SK-N-SH (cell line): Measurements from ENCODE around the gene CCNL2. TPM values are rescaled to one million over a fixed set of nuclear protein-coding genes. Genes with fewer than 3 reads are reported as not detected.

Source experiments
- CTCF ChIA-PET: fragments of 300-600, 350-600 bp; formaldehyde crosslinking; extraction: SDS; loops from one replicate; lab custom pipeline; 2021; lab: Yijun Ruan, JAX
- POLR2A ChIA-PET: fragments of 350-600 bp; sonication (Branson Sonifier 250); formaldehyde crosslinking; extraction: SDS; loops from one replicate; lab custom pipeline; 2020; ENCODE audit warnings: antibody characterized with exemption, inconsistent platforms; lab: Yijun Ruan, JAX
- DNase-seq: peaks from one replicate; pipeline ENCODE4 v3.0.0; 2012
- H2AFZ ChIP-seq: fragments of 200-600 bp; sonication (generic); 2 replicates; pipeline ENCODE4 v1.8.1; 2016; ENCODE audit warnings: antibody characterized with exemption, mild to moderate bottlenecking, low read depth
- H3F3A ChIP-seq: fragments of 200-600 bp; sonication (generic); replicated peaks from 2 replicates; pipeline ENCODE3; 2016; ENCODE audit warnings: antibody characterized with exemption, mild to moderate bottlenecking; ENCODE audit not compliant: insufficient read depth
- H3K27ac ChIP-seq, 2 experiments: fragments of 200-500 bp in 1 of 2; fragments of 200-600 bp in 1 of 2; sonication (Bioruptor generic) in 1 of 2; sonication (generic), shearing (Covaris generic) in 1 of 2; 2 replicates each; pipeline versions ENCODE4 v1.5.1 to v1.6.1; 2014 to 2016; ENCODE audit warnings: low read depth in 2 of 2, inconsistent platforms in 1 of 2, low read length in 1 of 2, mild to moderate bottlenecking in 1 of 2, mixed read lengths in 1 of 2
- H3K27me3 ChIP-seq: fragments of 200-600 bp; sonication (generic), shearing (Covaris generic); 2 replicates; pipeline ENCODE4 v1.6.1; 2016; ENCODE audit warnings: mixed run types; ENCODE audit not compliant: insufficient read depth
- H3K36me3 ChIP-seq, 2 experiments: fragments of 200-500 bp in 1 of 2; fragments of 200-600 bp in 1 of 2; sonication (Bioruptor generic) in 1 of 2; sonication (generic) in 1 of 2; replicated peaks in 1 of 2; 2 replicates each; pipeline versions ENCODE3 to v1.5.1; 2014 to 2016; ENCODE audit warnings: low read length in 1 of 2, mild to moderate bottlenecking in 1 of 2; ENCODE audit not compliant: insufficient read depth in 2 of 2, control insufficient read depth in 1 of 2
- H3K4me1 ChIP-seq, 2 experiments: fragments of 200-500 bp in 1 of 2; fragments of 200-600 bp in 1 of 2; sonication (Bioruptor generic) in 1 of 2; sonication (generic), shearing (Covaris generic) in 1 of 2; 2 replicates each; pipeline versions ENCODE4 v1.5.1 to v1.6.1; 2014 to 2016; ENCODE audit warnings: low read depth in 1 of 2, low read length in 1 of 2, mixed run types in 1 of 2; ENCODE audit not compliant: insufficient read depth in 2 of 2, control insufficient read depth in 1 of 2
- H3K4me2 ChIP-seq: fragments of 200-600 bp; sonication (generic), shearing (Covaris generic); 2 replicates; pipeline ENCODE4 v1.6.1; 2017; ENCODE audit warnings: mixed run types
- H3K4me3 ChIP-seq, 2 experiments: fragments of 200-500 bp in 1 of 2; fragments of 200-600 bp in 1 of 2; sonication (Bioruptor generic) in 1 of 2; sonication (generic), shearing (Covaris generic) in 1 of 2; 2 replicates each; pipeline versions ENCODE4 v1.5.1 to v1.8.1; 2014 to 2016; ENCODE audit warnings: low read depth in 2 of 2, inconsistent platforms in 1 of 2, low read length in 1 of 2, mild to moderate bottlenecking in 1 of 2, mixed read lengths in 1 of 2, moderate library complexity in 1 of 2
- H3K79me2 ChIP-seq: fragments of 200-600 bp; sonication (generic); 2 replicates; pipeline ENCODE4 v1.8.1; 2017; ENCODE audit warnings: mild to moderate bottlenecking; ENCODE audit not compliant: insufficient read depth
- H3K9ac ChIP-seq: fragments of 200-600 bp; sonication (generic); 2 replicates; pipeline ENCODE4 v1.6.1; 2017; ENCODE audit warnings: mixed run types
- H3K9me2 ChIP-seq: fragments of 200-600 bp; sonication (generic); 2 replicates; pipeline ENCODE4 v1.6.1; 2017; ENCODE audit warnings: mixed run types
- H3K9me3 ChIP-seq: fragments of 200-600 bp; sonication (generic); 2 replicates; pipeline ENCODE4 v1.6.1; 2017; ENCODE audit warnings: mixed run types, mild to moderate bottlenecking, moderate library complexity
- H4K20me1 ChIP-seq: fragments of 200-600 bp; sonication (generic); 2 replicates; pipeline ENCODE4 v1.6.1; 2017; ENCODE audit warnings: mild to moderate bottlenecking, mixed run types; ENCODE audit not compliant: insufficient read depth
- EZH2phosphoT487 ChIP-seq: fragments of 200-600 bp; sonication (generic); IDR thresholded peaks from 2 replicates; pipeline ENCODE4 v1.6.1; 2017; ENCODE audit warnings: low read depth, mixed run types, mild to moderate bottlenecking, antibody characterized with exemption, moderate library complexity, borderline replicate concordance
- FOSL2 ChIP-seq: IDR thresholded peaks from 2 replicates; pipeline ENCODE4 v1.4.0; 2012; ENCODE audit warnings: low read depth, mild to moderate bottlenecking, moderate library complexity, borderline replicate concordance
- MAX ChIP-seq: IDR thresholded peaks from 2 replicates; pipeline ENCODE4 v1.4.0; 2012; ENCODE audit warnings: low read depth
- MEF2A ChIP-seq: IDR thresholded peaks from 2 replicates; pipeline ENCODE4 v1.4.0; 2012; ENCODE audit warnings: low read depth, borderline replicate concordance
- MXI1 ChIP-seq: IDR thresholded peaks from 2 replicates; pipeline ENCODE4 v1.6.1; 2012; ENCODE audit warnings: mild to moderate bottlenecking, low read depth, low read length, improper control_type of control experiment
- NFIC ChIP-seq: IDR thresholded peaks from 2 replicates; pipeline ENCODE4 v1.4.0; 2012; ENCODE audit warnings: borderline replicate concordance
- PBX3 ChIP-seq: IDR thresholded peaks from 2 replicates; pipeline ENCODE4; 2012
- POLR2AphosphoS5 ChIP-seq: IDR thresholded peaks from 2 replicates; pipeline ENCODE4 v1.6.1; 2012; ENCODE audit warnings: low read depth, low read length
- RAD21 ChIP-seq: IDR thresholded peaks from 2 replicates; pipeline ENCODE4 v1.6.1; 2012; ENCODE audit warnings: mild to moderate bottlenecking, low read length
- RXRA ChIP-seq: IDR thresholded peaks from 2 replicates; pipeline ENCODE4 v1.4.0; 2012; ENCODE audit warnings: low read depth, mild to moderate bottlenecking, borderline replicate concordance
- SMC3 ChIP-seq: IDR thresholded peaks from 2 replicates; pipeline ENCODE4 v1.6.1; 2012; ENCODE audit warnings: low read depth, low read length, improper control_type of control experiment
- TAF1 ChIP-seq: IDR thresholded peaks from 2 replicates; pipeline ENCODE4 v1.6.1; 2012; ENCODE audit warnings: low read depth, mild to moderate bottlenecking, low read length, moderate library complexity, borderline replicate concordance
- TEAD4 ChIP-seq: IDR thresholded peaks from 2 replicates; pipeline ENCODE4 v1.4.0; 2012; ENCODE audit warnings: mild to moderate bottlenecking, borderline replicate concordance; ENCODE audit not compliant: insufficient read depth
- USF1 ChIP-seq: IDR thresholded peaks from 2 replicates; pipeline ENCODE4 v1.4.0; 2012; ENCODE audit warnings: low read depth, borderline replicate concordance
- YY1 ChIP-seq: IDR thresholded peaks from 2 replicates; pipeline ENCODE4 v1.4.0; 2012; ENCODE audit warnings: low read depth, mild to moderate bottlenecking
- ZBTB33 ChIP-seq: IDR thresholded peaks from 2 replicates; pipeline ENCODE4 v1.4.0; 2012; ENCODE audit warnings: low read depth, borderline replicate concordance
- WGBS: methylation state at CpG from one replicate; pipeline ENCODE4 v1.1.6; 2017; ENCODE audit warnings: low lambda C conversion rate; 5-methylcytosine and 5-hydroxymethylcytosine counted together
- polyA plus RNA-seq, 3 experiments: library from polyadenylated mRNA; depleted of rRNA; stranded (reverse); fragments of >200 nt; gene quantifications; 2 replicates each; pipeline ENCODE4 v1.2.3, GENCODE V29; 2012
- TF ChIP-seq, protein P1 (sequence below): fragments of 150-350 bp; IDR thresholded peaks from 2 replicates; pipeline ENCODE4 v1.6.1; 2017; ENCODE audit warnings: antibody characterized with exemption, low read length, low read depth, borderline replicate concordance

CCNL2 gene
- polyA plus RNA-seq, 1 of the 3 experiments (the other 2 are of a cell fraction), result 362 TPM

- TF ChIP-seq ZBTB33 (no peak), POLR2AphosphoS5 (no peak)
- TF ChIP-seq, protein P1, sequence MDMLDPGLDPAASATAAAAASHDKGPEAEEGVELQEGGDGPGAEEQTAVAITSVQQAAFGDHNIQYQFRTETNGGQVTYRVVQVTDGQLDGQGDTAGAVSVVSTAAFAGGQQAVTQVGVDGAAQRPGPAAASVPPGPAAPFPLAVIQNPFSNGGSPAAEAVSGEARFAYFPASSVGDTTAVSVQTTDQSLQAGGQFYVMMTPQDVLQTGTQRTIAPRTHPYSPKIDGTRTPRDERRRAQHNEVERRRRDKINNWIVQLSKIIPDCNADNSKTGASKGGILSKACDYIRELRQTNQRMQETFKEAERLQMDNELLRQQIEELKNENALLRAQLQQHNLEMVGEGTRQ, result no peak
Observed at GRCh38 chr1:1338278-1338677, 60.9 kb downstream of the CCNL2 start (continued).

- ChIA-PET POLR2A (no interaction called here), CTCF (interaction anchor here (1.4 kb wide), 1 partner anchor 34 kb away, joined by 4 read pairs; no protein-coding TSS in a partner anchor)
- no peak overlapping the region for H3K9ac ChIP-seq
- H4K20me1 ChIP-seq, result peaks cover 5% of the 10 kb centered on the region; the same call in 1 of the 2 replicates
- no peak overlapping the region for H2AFZ ChIP-seq
- no peaks in the 10 kb centered on the region for H3F3A ChIP-seq
- H3K4me3 ChIP-seq, result no peak overlapping the region
- WGBS, result 90% methylated on average over 7 of the region's 18 CpGs
- no peaks in the 10 kb centered on the region for H3K9me2 ChIP-seq
- no peaks in the 10 kb centered on the region for H3K27me3 ChIP-seq
- no peak overlapping the region for H3K4me2 ChIP-seq
- H3K27ac ChIP-seq, result no peak overlapping the region
- no peak for TF ChIP-seq MXI1
- no peak for TF ChIP-seq EZH2phosphoT487
- peaks cover 0 to 20% of the 10 kb centered on the region in 2 experiments for H3K36me3 ChIP-seq
- no peaks in the 10 kb centered on the region for H3K9me3 ChIP-seq
- H3K4me1 ChIP-seq, result no peaks in the 10 kb centered on the region
- peak; percentile 91 for DNase-seq
- no peaks in the 10 kb centered on the region for H3K79me2 ChIP-seq
Observed at GRCh38 chr1:1337793-1338147, 61.4 kb downstream of the CCNL2 start.

DNA sequence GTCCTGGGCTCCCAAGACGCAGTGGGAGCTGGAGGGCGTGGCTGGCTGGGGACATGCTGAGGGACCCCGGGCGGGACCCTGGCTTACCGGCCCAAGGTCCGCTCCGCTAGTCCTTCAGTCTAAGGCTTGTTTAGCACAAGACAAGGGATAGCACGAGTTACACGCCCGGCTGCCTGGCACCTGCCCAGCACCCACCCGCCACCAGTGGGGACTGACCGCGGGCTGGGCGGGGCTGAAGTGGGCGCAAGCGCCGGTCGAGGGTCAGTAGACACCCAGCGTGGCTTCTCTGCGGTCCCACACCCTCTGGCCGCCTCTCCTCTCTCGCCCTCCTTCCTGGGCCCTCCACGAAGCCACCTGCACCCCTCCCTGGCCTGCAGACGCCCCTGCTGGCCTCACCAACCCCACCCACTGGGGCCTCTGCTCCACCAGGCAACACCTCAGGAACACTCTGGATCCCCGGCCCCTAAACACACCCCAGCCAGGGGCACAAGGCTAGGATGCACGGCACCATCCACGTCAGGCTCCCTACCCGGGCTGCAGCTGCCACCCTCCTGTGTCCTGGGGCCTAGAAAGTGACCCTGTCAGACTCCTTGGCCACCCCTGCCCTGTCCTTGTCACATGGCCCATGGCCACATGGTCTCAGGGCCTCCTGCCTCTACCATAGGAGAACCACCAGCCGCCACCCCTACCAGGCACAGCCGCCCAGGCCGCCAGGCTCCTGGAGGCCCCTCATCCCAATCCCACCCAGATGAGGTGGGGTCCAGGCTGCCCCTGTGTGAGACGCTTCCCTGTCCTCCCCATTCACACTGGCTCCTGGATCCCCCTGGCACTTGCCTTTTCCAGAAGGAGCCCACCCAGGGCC is 62.0 kb downstream of the CCNL2 start:
- Histone ChIP-seq H3K27me3 (no peaks in the 10 kb centered on the region), H3K9me2 (no peaks in the 10 kb centered on the region), H4K20me1 (peaks cover 5% of the 10 kb centered on the region; the same call in 1 of the 2 replicates), H3K36me3 (peaks cover 0 to 20% of the 10 kb centered on the region in 2 experiments), H3K9me3 (no peaks in the 10 kb centered on the region), H3K79me2 (no peaks in the 10 kb centered on the region), H3K9ac (no peak overlapping the region), H3K4me3 (no peak overlapping the region), H3K4me2 (no peak overlapping the region), H3F3A (no peaks in the 10 kb centered on the region), H3K27ac (no peak overlapping the region), H2AFZ (no peak overlapping the region), H3K4me1 (no peaks in the 10 kb centered on the region; a peak in 1 of 4 replicates)
- ChIA-PET CTCF (interaction anchor here (1.9 to 3.6 kb wide), 2 partner anchors 7 to 11 kb away, joined by 8 to 16 read pairs; no protein-coding TSS in a partner anchor), POLR2A (no interaction called here)
- DNase-seq, result no peak
- WGBS, result 97% methylated on average over 14 of the region's 32 CpGs
- TF ChIP-seq NFIC (no peak), USF1 (no peak), RXRA (no peak), PBX3 (no peak), EZH2phosphoT487 (no peak), MEF2A (no peak), TAF1 (no peak), FOSL2 (no peak), MAX (no peak), YY1 (no peak), SMC3 (no peak), RAD21 (no peak), POLR2AphosphoS5 (no peak), TEAD4 (no peak)
- TF ChIP-seq, protein P1, result no peak
